ENCODE results near the gene SDCCAG8. TPM values are rescaled to one million over a fixed set of nuclear protein-coding genes. Genes with fewer than 3 reads are reported as not detected.

SDCCAG8 gene
- total and polyA plus RNA-seq, 2 of the 8 experiments (the other 6 are each of a cell fraction or from before 2014, with no cell fraction given) = 15.6 to 21.0 TPM

GRCh38 chr1:243367314-243367713 is 111.5 kb downstream of the SDCCAG8 start:
- Histone ChIP-seq H3K27ac (ENCODE audit: low read depth, low read length) (no peak overlapping the region), H3K9me3 (ENCODE audit: insufficient read depth in 2 of 2, low read depth in 1 of 2, low read length in 1 of 2) (no peaks in the 10 kb centered on the region), H3K23ac (ENCODE audit: insufficient read length) (no peak overlapping the region), H4K5ac (ENCODE audit: insufficient read length, low read depth, low read length) (no peak overlapping the region), H4K20me1 (replicated peaks in 1 of 2; ENCODE audit: control insufficient read depth in 1 of 2, insufficient read depth in 2 of 2, low read length in 2 of 2) (no peaks in the 10 kb centered on the region), H3K14ac (ENCODE audit: insufficient read length) (no peak overlapping the region), H4K91ac (replicated peaks; ENCODE audit: insufficient read length, low read length) (no peak overlapping the region), H3K9ac (replicated peaks in 1 of 4; ENCODE audit: extremely low read depth in 1 of 4, low read depth in 3 of 4, low read length in 3 of 4) (no peak overlapping the region), H2BK20ac (ENCODE audit: low read length) (no peak overlapping the region), H3K36me3 (ENCODE audit: control insufficient read depth in 2 of 4, insufficient read depth in 4 of 4, low read length in 3 of 4) (no peaks in the 10 kb centered on the region), H2BK120ac (replicated peaks; ENCODE audit: low read depth, low read length) (no peak overlapping the region), H2BK12ac (ENCODE audit: low read depth, low read length) (no peak overlapping the region), H3K79me1 (ENCODE audit: low read depth, low read length) (no peaks in the 10 kb centered on the region), H2BK5ac (ENCODE audit: low read depth, low read length) (no peak overlapping the region), H3K23me2 (ENCODE audit: low read depth, low read length) (no peaks in the 10 kb centered on the region; the same call in 1 of the 2 replicates), H3K79me2 (ENCODE audit: control insufficient read depth in 1 of 2, insufficient read depth in 2 of 2, low read length in 2 of 2) (no peaks in the 10 kb centered on the region), H2AFZ (ENCODE audit: low read length) (no peak overlapping the region), H3K4me1 (replicated peaks in 1 of 4; ENCODE audit: control insufficient read depth in 3 of 4, insufficient read depth in 4 of 4, low read length in 3 of 4) (no peaks in the 10 kb centered on the region), H3K4me3 (ENCODE audit: extremely low read depth in 1 of 4, insufficient read depth in 2 of 4, low read depth in 3 of 4, low read length in 4 of 4) (no peak overlapping the region), H3K18ac (ENCODE audit: extremely low read depth, low read length) (no peak overlapping the region), H2BK15ac (ENCODE audit: low read length) (no peak overlapping the region), H3K27me3 (replicated peaks in 1 of 4; ENCODE audit: control insufficient read depth in 3 of 4, extremely low read depth in 1 of 4, insufficient read depth in 3 of 4, low read length in 3 of 4) (no peaks in the 10 kb centered on the region), H3K4ac (replicated peaks; ENCODE audit: insufficient read length, low read depth, low read length) (no peak overlapping the region), H3K56ac (replicated peaks; ENCODE audit: insufficient read length, low read depth, low read length) (no peak overlapping the region), H4K8ac (ENCODE audit: extremely low read depth, insufficient read depth, low read length) (no peak overlapping the region), H3K4me2 (ENCODE audit: insufficient read depth in 1 of 2, low read depth in 2 of 2, low read length in 2 of 2) (no peak overlapping the region), H2AK5ac (ENCODE audit: low read depth, low read length) (no peak overlapping the region)
- CTCF ChIA-PET (ENCODE audit: partially characterized antibody) = interaction anchor here (0.6 kb wide), 1 partner anchor 637 kb away, joined by 3 read pairs; no protein-coding TSS in a partner anchor
- POLR2A ChIA-PET (ENCODE audit: partially characterized antibody) = no interaction called here
- no peak for DNase-seq (ENCODE audit: low read depth in 1 of 2, low spot score in 2 of 2)
- no peak for TF ChIP-seq SRF (IDR thresholded peaks at IDR 0.05; ENCODE audit: low read depth, low read length)
- no peak for TF ChIP-seq EZH2 (IDR thresholded peaks at IDR 0.05; ENCODE audit: low read depth, low read length, severe bottlenecking)
- no peak for TF ChIP-seq SP4 (IDR thresholded peaks at IDR 0.05; ENCODE audit: low read length)
- no peak for TF ChIP-seq SUZ12 (IDR thresholded peaks at IDR 0.05; ENCODE audit: low read length)
- TF ChIP-seq BACH1 (IDR thresholded peaks at IDR 0.05; ENCODE audit: low read length) = no peak
- TF ChIP-seq ZNF274 (IDR thresholded peaks at IDR 0.05; ENCODE audit: borderline replicate concordance, extremely low read depth, low read length) = no peak
- no peak for TF ChIP-seq TAF7 (optimal IDR thresholded peaks at IDR 0.05; ENCODE audit: borderline replicate concordance, low read depth, low read length)
- TF ChIP-seq MAFK (IDR thresholded peaks at IDR 0.05; ENCODE audit: low read depth, low read length) = no peak
- TF ChIP-seq, protein P1, sequence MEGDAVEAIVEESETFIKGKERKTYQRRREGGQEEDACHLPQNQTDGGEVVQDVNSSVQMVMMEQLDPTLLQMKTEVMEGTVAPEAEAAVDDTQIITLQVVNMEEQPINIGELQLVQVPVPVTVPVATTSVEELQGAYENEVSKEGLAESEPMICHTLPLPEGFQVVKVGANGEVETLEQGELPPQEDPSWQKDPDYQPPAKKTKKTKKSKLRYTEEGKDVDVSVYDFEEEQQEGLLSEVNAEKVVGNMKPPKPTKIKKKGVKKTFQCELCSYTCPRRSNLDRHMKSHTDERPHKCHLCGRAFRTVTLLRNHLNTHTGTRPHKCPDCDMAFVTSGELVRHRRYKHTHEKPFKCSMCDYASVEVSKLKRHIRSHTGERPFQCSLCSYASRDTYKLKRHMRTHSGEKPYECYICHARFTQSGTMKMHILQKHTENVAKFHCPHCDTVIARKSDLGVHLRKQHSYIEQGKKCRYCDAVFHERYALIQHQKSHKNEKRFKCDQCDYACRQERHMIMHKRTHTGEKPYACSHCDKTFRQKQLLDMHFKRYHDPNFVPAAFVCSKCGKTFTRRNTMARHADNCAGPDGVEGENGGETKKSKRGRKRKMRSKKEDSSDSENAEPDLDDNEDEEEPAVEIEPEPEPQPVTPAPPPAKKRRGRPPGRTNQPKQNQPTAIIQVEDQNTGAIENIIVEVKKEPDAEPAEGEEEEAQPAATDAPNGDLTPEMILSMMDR (IDR thresholded peaks at IDR 0.05; ENCODE audit: control extremely low read depth in 1 of 3, insufficient read depth in 1 of 3, low read depth in 1 of 3, low read length in 3 of 3) = no peak
- no peak for TF ChIP-seq SIN3A (conservative IDR thresholded peaks at IDR 0.05 in 1 of 2, IDR thresholded peaks at IDR 0.05 in 1 of 2; ENCODE audit: low read depth in 1 of 2, low read length in 2 of 2)
- FAIRE-seq = no peak

All from H1 (cell line).